DLD1 (cell line): ENCODE measurements around the gene RGS14.
"Not testable (repeated sequence)": the region's sequence is repeated elsewhere in the genome, so short reads cannot be mapped to it uniquely, and the experiment has no call there.

ENCODE experiments used
- in situ Hi-C: cut with HindIII; loops from 2 replicates; pipeline ENCODE4 v1.10.0; 2017; ENCODE audit warnings: low sequenced_read_pairs

Gene RGS14

DNA sequence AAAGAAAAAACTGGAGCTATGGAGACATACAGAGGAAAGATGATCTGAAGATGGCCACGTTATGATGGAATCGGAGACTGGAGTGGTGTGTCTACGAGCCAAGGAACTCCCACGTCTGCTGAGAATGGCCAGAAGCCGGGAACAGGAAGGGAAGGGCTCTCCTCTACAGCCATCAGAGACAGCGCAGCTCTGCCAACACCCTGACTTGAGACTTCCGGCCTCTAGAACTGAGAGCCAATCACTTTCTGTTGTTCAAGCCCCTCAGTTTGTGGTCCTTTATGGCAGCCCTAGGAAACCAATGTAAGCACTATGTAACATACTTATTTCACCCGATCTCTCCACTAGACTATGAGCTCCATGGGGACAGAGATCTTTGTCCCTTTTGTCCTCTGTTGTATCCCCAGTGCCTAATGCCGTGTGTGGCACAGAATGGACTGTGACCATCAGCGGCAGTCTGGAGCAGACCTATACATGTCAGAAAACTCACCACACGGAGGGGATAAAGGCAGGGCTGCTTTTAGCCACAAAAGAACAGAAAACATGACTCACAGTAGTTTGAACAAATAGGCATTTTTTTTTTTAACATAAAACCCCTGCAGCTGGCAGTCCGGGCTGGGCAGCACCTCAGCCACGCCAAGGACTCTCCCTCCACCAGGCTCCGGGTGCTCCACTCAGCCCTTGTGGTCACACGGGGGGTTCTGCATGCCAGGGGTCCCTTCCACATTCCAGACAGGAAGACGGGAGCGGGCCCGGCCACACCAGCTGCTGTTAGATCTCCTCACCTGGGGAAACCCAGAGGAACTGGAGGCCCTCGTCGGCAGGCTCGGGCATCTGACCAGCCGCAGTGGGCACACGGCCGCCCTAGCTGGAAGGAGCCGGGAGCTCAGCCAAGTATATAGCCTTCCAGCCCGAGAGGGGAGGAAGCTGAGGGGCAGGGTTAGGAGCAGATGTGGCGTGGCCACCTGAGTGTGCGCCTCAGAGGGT, 29.9 kb upstream of the RGS14 start:
- in situ Hi-C loops: no loop called here

DNA sequence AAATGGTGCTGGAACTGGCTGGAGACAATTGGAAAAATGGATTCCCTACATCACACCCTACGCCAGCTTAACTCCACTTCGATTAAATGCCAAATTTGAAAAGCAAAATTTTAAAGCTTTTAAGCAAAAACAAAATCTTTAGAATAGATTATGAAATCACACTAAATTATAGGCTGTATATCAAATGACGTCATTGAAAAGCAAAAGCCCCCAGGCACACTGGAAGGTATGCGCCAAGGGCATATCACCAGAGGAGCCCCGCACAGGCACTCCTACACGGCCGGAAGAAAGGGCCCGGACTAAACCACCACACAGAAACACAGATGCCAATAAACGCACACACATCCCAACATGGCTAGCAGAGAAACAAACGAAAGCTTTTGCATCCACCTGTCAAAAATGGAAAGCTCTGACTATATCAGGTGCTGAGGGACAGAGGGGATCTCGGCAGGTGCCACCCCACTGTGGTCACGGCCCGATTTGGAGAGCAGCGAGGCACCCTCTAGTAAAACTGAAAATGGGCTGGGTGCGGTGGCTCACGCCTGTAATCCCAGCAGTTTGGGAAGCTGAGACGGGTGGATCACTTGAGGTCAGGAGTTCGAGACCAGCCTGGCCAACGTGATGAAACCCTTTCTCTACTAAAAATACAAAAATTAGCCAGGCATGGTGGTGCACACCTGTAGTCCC, 29.0 kb upstream of the RGS14 start:
- in situ Hi-C loops: no loop called here

DNA sequence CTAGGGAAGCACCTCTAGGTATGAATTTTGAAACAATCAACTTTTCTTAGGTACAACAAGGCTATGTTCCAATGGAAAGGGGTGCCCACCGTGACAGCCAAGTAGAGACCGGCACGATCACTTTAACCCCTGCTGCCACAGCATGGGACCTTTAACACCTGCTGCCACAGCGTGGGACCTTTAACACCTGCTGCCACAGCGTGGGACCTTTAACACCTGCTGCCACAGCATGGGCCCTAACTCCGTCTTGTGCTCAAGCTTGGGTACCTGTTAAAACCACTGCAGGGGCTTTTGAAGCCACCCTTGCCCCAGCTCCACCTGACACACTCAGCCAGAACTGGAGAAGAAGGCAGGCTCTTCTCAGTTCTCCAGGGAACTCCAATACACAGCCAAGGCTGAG, 27.8 kb upstream of the RGS14 start:
- in situ Hi-C loops: no loop called here

DNA sequence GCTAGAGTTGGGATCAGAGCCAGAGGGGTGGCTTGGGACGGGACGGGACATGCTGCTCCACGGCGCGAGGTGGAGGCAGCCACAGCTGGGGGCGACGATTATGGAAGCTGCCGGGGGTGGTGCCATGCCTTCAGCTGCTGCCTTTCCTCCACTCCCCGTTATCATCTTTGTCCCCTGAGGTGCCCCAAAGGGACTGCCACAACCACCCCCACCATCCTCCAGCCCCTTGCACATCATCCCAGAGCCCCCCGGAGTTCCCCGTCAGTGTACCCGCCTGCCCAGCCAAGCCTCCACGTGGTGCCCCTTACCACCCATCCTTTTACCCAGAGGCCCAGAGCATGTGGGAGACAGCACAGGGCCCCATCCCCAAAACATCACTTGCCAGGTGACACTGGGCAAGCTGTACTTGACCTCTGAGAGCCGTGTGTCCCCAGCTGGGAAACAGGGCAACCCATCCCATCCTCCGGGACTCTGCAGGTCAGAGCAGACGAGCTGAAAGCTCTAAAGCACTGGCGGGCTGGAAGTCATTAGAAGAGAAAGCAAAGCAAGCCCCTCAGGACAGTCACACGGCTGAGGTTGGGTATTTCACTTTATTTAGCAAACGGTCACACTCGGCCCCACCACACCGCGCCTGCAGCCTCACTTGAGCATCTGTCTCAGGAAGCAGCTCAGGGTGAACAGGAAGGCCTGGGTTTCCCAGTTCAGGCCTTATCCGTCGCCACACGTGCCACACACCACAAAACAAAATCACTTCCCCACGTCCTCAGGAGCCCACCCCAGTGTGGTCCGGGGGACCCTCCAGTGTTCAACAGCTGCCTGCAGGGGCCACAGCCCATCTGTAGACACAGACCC, 26.5 kb upstream of the RGS14 start:
- in situ Hi-C loops: no loop called here

DNA sequence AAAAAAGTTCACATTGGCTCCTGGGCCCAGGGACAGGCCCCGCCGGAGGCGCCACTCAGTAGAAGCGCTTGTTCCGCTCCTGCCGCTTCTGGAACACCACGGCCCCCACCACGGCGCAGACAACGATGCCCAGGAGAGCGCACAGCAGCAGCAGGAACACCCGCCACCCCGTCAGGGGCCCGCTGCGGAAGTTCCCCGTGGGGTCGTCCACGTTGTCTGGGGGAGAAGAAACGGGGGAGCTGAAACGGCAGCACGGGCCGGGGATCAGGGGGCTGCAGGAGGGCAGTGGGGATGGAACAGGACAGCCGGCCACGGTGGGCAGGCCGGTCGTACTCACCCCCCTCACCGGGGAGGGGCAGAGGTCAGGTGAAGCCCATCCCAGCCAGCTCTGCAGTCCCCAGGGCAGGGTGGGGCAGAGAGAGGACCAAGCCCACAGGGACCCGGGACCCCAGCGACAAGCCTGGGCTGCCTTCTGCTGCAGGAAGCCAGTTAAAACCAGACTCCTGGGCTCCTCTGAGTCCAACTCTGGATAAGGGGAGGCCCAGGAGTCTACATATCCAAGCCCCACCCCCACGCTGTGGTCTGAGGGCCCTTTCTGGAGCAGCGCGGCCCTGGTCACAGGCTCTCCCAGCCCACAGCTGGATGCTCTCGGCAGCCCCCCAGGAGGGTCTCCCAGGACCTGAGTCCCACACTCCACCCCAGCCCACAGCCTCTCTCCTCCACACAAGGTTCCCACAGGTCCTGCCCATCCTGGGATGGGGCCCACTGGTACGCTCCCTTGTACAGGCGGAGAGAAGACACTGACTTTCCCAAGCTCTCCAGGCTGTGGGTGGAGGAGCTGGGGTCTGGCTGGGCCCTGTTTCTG, 25.5 kb upstream of the RGS14 start:
- in situ Hi-C loops: no loop called here

DNA sequence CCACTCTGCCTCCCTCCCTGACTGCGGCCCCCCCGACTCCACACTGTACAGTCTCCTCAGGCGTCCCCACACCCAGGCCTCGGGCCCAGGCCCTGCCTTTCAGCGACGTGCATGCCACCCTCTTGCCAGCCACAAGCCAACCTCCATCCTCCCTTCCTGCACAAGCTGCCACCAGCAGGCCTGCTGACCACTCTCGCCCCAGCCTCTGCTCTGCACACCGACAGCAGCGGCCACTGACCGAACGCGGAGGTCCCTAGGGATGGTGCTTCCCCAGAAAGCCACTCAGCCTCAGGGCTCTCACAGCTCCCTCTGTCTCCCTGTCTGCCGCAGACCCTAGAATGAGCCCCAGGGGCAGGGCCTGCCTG, 24.8 kb upstream of the RGS14 start:
- in situ Hi-C loops: no loop called here

DNA sequence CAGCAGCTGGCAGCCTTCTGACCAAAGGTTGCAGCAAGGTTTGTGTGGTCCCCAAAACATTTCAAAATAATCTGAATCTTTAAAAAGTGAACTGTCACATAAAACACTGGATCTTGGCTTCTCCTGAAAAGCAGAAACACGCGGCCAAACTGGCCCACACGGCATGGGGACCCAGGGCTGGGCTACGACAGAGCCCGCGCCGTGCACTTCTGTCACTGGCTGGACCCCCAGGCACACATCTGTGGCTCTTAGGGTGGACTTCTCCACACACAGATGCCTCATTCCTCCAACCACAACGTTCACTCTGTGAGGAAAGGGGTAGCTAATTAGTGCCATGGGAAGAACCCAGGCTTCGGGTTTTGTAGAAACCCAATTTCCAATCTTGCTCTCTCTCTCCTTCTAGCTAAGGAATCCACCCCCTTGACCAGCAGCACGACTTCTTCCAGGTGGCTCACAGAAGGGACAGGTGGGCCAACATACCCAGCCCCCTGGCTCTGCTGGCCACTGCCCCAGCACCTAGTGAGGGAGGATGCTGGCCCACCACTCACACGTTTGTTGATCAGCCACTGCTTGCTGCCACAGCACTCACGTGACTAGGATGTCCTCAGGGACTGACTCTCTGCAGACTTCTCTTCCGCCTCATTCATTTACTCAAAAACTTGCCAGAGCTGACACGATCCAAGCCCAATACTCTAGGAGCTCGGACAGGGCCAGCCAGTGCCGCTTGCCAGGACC, 24.1 kb upstream of the RGS14 start:
- in situ Hi-C loops: no loop called here

DNA sequence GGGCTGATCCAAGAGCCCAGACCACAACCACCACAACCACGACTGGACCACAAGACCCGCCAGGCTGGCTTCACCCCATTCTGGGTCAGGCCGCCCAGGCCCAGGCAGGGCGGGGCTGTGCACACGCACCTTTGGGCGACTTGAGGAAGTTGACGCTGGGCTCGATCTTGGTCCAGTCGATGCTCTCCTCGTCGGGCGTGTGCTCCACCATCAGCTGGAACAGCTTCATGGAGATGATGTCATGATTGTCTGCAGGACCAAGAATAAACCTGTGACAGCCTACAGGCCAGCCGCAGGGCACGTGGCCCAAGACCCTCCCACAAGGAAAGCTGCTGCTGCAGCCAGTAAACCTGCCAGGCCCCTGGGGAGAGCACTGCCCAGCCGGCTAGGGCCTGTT, 23.6 kb upstream of the RGS14 start:
- in situ Hi-C loops: no loop called here

DNA sequence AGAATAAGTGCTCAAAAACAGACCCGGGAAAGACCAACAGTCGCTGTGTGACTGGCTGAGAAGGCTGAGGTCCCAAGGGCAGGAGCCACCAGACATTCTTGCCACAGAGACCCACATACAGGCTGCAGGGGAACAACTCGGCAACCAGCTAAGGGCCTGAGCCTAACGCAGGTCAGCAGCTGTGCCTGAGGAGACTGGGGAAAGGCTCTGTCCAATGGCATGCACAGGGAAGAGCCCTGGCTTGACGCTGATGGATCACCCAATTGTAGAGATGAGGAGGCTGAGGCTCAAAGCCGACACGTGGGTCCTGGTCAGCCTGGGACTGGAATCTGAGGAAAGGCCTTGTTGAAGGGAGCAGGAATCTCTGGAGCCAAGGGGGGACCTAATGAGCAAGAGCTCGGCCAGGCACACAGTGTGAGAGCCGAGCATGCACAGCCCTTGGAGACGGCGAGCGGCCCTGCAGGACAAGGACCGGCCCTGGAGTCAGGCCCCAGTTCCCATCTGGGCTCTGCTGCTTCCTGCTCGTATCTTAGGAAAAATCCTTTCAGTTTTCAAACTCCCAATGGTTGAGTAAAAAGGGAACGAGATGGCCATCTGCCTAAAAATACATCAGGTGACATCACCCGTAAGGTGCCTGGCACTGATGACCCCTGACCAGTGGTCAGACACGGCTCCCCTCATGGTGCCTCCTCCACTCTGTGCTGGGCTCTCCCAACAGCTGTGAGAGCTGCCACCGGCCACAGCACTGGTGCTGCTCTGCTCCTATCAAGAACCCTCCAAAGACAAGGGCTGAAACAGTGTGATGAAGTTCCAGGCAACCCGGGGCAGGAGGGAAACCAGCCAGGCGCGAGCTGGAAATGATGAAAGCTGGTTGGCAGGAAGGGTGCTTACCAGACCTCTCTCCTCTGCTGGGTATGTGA, 22.7 kb upstream of the RGS14 start:
- in situ Hi-C loops: no loop called here

DNA sequence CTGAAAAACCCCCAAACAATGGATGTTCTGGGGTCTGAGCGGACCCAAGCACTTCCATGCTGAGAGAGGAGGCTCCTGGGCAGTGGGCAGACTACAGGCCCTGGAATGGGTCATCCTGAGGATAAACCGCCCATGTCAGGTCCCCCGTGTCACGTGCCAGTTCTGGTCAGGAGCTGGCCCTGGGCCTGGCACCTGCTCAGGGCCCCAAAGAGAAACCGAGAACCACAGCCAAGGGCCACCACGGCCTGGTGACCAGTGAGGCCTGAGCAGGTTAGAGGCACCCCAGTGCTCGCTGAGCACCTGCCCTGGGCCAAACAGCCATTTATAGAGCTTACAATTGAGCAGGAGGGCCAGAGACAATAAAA, 22.0 kb upstream of the RGS14 start:
- in situ Hi-C loops: no loop called here

DNA sequence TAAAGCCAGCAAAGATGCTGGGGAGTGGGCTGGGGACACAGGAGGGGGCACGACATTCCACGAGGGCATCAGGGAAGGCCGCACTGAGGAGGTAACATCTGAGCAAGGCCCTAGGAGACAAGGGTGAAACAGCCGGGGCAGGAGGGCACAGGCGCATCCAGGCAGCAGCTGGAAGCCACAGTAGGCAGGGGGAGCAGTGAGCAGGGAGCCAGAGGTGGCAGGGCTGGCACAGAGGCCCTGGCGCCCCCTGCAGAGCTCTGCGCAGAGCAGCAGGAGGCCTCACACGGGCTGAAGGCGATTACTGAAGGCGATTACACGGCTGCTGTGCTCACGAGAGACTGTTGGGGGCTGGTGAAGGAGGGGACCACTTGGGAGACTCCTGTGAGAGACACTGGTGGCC, 21.6 kb upstream of the RGS14 start:
- in situ Hi-C loops: no loop called here

DNA sequence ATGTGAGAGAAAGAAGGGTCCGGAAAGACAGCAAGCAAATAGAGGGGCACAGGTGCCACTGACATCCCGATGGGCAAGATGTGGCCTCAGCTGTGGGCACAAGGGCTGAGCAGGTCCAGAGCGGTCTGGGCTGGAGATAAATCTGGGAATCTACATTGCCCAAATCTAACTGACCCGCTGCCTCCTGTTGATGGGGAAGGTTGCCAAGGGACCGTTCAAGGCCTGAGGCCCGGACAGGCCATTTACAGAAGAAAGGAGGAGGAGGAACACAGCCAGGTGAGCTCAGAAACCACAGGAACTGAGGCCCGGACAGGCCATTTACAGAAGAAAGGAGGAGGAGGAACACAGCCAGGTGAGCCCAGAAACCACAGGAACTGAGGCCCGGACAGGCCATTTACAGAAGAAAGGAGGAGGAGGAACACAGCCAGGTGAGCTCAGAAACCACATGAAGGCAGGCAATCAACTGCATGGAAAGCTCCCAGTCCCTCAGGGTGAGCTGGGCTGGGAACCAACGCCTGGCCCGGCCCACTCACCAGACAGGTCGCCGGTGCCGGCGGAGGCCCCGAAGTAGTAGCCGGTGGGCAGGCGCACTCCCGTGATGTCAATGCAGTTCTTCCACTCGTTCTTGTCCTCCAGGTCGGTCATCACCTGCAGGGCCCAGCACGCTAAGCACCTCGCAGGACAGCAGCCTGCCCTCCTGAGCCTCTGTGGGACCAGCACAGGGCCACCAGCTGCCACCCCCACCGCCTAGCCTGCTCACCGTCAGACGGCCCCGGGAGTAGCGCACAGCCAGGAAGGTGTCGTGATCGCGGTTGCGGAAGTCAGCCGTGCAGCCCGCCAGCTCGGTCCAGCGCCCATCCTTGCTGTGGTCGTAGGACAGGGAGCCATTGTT, 20.9 kb upstream of the RGS14 start:
- in situ Hi-C loops: no loop called here

DNA sequence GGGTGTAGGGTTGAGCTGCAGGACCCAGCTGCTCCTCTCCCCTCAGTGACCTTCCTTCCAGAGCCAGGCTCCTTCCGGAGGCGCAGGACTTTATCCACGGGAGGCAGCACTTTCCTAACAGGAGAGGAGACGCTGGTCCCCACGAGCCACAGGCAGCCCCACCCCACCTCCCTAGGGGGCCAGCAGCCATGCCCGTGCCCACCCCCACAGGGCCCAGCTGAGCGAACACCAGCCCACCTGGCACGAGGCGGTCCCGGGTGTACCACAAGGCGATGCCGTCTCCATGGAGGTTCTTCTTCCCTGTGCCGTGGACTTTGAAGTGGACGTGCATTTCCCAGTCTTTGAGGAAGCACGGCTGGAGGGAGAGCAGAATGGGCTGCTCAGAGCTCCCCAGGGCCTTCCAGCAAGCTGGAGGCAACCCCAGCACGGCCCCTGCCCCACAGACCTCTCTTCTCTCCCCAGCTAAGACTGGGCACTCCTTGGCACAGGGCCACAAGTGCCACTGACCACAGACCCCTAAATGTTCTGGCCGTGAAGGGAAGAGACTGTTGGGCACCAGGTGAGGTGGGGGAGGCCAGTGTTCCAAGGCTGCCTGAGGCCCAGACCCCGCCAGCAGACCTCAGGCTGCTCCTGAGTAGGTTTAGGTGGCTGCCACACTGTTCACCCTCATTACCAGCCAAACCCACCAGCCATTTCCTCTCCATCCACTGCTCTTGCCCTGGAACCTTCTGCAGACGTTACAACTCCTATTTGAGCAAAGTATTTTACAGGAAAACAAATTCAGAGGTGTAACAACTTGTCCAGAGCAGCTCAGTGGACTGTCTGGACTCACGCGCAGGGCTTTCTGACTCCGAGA, 19.2 kb upstream of the RGS14 start:
- in situ Hi-C loops: no loop called here

DNA sequence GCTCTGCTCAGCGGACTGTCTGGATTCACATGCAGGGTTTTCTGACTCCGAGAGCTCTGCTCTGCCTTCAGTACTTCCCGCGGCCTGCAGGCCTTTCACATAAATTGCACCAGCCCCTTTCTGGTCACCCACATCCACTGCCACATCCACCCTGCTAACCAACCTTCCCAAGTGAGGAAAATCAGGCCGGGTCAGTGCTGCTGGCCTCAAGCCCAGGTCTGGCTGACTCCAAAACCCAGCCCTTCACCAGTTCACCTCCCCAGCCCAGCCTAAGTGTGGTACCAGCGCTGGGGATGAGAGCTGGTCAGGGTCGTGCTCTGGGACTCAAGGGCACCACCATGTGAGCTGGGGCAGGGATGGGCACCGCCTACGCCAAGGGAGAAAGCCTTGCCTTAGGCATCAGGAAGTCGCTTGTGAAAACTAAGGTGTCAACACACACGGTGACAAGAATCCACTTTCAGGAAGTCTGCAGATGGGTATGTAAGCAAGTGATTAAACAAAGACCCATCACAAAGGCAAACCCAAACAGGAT, 18.6 kb upstream of the RGS14 start:
- in situ Hi-C loops: no loop called here

DNA sequence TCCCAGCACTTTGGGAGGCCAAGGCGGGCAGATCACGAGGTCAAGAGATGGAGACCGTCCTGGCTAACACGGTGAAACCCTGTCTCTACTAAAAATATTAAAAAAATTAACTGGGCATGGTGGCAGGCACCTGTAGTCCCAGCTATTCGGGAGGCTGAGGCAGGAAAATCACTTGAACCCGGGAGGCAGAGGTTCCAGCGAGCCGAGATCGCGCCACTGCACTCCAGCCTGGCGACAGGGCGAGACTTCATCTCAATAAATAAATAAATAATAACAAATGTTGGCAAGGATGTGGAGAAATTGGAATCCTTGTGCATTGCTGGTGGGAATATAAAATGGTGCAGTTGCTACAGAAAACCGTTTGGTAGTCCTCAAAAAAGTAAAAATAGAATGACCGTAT, 14.7 kb upstream of the RGS14 start:
- in situ Hi-C loops: not testable (repeated sequence)

DNA sequence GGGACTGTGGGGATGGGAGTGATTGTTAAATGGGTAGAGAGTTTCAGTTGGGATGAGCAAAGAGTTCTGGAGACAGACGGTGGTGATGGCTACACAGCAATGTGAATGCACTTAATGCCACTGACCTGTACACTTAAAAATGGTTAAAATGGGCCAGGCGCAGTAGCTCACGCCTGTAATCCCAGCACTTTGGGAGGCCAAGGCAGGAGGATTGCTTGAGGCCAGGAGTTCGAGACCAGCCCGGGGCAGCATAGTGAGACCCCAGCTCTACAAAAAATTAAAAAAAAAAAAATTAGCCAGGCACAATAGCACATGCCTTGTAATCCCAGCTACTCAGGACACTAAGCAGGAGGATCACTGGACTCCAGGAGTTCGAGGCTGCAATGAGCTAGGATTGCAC, 13.9 kb upstream of the RGS14 start:
- in situ Hi-C loops: no loop called here

DNA sequence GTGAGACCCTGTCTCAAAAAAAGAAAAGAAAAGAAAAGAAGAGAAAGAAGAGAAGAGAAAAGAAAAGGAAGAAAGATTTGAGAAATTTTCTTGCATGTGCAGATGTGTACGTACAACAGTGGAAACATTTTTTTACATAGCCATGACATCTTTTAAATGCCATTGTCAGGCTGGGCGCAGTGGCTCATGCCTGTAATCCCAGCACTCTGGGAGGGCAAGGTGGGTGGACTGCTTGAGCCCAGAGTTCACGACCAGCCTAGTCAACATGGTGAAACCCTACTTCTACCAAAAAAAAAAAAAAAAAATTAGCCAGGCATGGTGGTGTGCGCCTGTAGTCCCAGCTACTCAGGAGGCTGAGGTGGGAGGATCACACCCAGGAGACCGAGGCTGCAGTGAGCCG, 12.8 kb upstream of the RGS14 start:
- in situ Hi-C loops: no loop called here
